ENCODE data around the gene AR.
"Not testable (repeated sequence)": the region's sequence is repeated elsewhere in the genome, so short reads cannot be mapped to it uniquely, and the experiment has no call there.

Gene AR

DNA sequence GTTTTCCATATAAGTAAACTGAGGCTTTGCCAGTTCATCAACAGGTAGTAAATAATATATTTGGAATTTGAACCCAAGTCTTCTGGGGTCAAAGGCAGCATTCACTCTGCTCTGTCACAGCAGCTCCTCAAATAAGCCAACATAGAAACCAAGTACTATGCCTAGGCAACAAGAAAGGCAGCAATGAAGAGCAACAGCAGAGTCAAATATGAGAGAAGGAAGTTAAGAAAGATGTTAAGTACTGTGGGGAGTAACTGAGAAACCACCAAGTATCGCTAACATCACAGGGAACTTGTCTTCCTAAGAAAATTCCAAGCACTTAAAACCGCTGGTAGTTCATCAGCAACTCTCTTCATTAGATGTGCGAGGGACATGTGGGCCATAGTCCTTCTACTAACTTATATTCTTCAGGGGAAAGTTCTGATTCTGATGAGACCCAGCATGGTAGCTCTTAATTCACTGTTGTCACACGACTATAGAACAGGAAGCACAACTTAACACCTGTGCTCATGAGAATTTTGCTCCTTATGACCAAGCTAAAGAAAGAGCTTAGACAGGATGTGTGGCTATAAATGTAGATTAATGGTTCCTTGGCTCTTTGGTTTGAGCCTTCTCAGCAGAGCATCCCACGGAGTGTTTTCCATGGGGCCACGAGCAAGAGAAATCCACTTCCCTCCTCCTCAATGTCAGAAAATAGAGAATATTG, 107.8 kb downstream of the AR start:
- no peak for DNase-seq

DNA sequence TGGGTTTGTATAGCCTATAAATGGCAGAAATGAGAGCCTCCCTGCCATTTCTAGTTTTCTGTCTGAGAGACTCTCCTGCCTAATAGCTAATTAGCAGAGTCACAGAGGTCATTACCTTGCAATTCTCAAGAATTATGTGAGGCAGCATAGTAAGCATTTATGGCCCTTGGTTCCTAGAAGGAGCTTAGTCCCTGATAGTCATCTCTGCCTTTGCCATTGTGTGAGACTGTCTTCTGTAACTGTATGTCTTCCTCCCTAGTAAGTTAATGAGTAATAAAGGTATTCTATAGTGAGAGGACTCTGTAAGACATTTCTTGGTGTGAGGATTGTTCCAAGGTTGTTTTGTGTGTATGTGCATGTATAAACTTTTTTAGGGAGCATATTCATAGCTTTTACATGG, 108.7 kb downstream of the AR start:
- DNase-seq, result no peak

DNA sequence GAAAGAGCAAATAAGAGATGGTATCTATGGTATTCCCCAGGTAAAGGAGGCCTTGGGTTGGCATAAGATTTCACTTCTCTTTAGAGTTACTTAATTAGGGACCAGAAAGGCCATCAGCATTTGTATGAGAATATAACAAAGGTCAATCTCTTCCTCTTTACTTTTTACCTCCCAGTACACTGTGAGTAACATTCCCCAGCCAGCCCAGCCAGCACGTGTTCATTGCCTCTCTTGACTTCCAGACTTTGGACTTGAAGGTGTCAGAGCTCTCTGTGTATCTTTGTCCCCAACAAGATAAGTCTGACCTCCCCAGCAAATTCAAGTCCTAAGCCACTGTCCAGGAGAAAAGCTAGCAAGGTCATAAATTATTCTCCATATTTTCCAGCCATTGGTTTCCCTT, 110.5 kb downstream of the AR start:
- no peak for DNase-seq

DNA sequence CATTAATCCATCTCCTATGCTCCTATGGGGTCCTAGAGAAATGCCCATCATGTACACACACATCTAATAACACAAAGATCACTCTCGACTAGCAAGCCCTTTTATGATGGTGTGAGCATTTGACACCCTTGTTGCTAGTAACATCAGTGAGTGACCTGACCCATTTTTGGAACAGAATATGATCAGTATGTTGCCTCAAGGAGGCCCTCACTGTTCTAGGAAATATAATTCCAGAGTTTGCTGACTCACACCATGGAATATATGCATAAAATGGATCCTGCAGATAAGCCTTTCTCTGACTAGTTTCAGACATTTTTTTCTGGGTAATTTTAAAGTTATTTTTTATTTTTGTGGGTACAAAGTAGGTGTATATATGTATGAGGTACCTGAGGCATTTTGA, 121.8 kb downstream of the AR start:
- no peak for DNase-seq

DNA sequence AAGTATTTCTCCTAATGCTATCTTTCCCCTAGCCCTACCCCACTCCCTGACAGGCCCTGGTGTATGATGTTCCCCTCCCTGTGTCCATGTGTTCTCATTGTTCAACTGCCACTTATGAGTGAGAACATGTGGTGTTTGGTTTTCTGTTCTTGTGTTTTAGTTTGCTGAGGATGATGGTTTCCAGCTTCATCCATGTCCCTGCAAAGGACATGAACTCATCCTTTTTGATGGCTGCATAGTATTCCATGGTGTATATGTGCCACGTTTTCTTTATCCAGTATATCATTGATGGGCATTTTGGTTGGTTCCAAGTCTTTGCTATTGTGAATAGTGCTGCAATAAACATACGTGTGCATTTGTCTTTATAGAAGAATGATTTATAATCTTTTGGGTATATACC, 126.9 kb downstream of the AR start:
- not testable (repeated sequence) for DNase-seq

DNA sequence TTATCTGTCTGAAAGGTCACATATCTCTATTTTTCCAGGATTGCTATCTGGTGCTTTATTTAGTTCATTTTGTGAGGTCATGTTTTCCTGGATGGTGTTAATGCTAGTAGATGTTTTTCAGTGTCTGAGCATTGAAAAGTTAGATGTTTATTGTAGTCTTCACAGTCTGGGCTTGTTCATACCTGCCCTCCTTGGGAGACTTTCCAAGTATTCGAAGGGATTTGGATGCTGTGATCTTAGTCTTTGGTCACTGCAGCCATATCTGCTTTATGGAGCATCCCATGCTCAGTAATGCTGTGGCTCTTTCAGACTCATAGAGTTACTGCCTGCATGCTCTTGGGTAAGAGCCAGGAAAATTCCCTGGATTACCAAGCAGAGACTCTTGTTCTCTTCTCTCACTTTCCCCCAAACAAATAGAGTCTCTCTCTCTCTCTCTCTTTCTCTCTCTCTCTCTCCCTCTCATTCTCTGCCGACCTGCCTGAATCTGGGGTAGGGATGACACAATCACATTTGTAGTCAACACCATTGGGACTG, 130.0 kb downstream of the AR start:
- DNase-seq, result no peak

DNA sequence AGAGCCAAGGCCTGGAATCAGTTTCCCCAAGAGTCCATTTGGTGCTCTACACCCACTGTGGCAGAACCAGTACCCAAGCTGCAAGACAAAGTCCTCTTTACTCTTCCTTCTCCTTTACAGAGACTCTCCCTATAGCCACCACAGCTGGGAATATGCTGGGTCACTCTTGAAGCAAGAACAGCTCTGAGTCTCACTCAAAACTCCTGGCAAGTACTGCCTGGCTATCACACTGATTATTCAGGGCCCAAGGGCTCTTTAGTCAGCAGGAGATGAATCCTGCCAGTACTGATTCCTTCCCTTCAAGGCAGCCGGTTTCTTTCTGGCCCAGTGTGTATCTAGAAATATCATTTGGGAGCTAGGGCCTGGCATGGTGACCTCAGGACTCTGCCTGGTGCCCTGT, 130.9 kb downstream of the AR start:
- DNase-seq, result no peak

DNA sequence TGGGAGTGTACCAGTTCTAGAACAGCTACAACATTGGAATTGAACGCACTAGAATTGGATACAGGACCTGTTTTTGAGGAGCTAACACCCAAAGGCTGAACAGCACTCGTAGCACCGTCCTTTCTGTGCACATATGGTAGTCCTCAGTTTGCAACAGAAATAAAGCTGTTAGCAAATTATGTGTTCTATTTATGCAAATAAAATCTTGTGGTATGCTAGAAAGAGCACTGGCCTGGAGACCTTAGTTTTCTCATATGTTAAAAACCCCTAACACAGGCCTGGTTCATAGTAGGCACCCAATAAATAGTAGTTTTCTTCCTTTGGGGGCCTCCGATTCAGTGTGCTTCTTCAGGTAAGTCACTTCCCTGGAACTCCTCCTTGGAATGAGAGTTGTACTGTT, 140.3 kb downstream of the AR start:
- no peak for DNase-seq

DNA sequence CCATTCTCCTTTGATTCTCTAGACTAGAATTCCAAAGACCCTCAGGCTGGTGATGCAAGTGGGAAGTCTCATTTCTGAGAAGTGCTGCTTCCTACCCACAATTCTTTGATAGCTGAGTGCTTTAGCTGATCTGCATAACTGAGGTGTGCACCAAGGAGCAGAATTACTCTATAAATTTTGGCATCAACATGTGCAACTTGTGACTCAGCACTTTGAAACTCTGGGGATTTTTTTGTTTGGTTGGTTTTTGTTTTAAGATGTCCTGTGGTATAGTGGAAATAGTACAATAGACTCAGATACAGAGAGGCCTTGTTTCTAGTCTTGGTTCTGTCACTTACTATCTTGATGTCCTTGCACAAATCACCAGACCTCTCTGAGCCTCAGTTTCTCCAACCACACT, 148.4 kb downstream of the AR start:
- no peak for DNase-seq

DNA sequence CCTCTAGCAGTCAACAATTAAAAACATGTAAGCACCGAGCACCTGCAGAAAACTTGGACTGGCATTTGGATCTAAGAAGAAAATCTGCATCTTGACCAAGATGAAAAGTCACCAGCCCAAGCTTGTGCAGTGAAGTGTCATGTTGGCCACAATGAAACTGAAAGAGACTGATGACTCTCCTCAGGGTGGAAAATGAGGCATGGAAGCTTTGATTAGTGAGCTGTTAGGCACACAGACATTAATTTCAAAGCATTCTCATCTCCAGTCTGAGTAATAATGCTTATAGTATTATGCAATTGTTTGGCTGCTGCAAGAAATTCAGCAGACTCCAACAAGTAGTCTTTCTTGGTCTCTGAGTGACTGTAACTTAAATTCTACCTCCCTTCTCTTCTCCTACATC, 150.1 kb downstream of the AR start:
- no peak for DNase-seq

DNA sequence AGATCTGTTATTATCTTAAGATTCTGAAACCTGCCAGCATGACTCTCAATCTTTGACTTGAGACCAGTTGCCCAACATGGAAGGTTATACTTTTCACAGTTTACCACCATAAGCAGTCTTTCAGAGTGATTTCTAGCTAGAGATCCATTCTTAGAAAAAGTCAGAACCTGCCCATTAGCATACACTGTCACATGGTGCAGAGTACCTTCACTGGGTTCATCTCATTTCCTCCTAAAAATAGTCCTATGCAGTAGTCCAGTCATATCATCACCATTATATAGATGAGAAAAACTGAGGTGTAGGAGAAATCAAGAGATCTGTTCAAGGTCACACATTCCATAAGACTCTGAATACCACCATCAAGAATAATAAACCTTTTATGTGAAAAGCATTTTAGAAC, 153.6 kb downstream of the AR start:
- no peak for DNase-seq

DNA sequence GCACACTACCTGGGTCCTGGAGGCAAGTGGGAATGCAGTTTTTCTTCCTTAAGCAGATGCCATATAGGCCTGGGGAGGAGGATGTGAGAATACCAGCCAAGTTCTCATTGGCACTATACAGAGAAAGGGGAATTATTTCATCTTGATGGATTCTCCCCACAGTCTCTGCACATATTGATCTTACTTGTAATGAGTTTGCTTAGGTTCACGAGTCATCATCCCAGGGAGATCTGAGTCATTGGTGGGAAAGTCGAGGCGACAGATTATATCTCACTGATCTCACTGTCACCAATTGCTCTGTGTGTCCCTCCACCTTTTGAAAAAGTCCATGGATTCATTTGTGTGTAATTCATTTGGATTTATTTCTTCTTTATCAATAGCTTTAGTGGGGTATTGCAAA, 156.8 kb downstream of the AR start:
- DNase-seq, result no peak

DNA sequence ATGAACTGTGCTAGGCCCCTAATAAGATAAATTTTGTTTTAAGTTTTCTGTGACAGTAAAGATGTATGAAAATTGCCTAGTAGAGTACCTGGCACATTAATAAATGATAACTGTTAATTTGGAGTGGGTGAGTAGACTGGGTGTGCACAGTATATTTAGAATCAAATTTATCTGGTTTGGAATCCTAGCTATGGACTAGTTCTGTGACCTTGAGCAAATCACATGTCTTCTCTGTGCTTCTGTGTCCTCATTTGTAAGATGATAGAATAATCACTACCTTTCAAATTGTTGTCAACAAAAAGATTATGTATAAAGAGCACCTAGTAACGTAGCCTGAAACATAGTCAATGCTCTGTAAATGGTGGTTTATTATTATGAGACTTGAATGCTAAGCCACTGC, 170.2 kb downstream of the AR start:
- DNase-seq, result no peak

DNA sequence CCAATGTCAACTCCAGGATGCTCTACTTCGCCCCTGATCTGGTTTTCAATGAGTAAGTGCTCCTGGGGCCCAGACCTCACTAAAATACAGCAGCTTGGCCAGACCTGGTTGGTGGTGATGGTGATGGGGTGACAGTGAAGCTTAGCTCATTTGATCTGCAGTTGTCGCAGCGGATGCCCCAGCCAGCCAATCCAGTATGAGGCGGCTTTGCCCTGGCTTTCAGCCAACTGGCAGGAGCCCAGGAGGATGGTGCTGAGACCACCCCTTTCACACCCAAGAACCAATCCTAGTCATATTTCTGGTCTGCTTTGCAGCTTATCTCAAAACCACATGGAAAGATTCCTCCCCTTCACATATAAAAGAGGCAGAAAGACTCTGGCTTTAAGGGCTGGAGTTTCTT, 173.8 kb downstream of the AR start:
- DNase-seq, result no peak

DNA sequence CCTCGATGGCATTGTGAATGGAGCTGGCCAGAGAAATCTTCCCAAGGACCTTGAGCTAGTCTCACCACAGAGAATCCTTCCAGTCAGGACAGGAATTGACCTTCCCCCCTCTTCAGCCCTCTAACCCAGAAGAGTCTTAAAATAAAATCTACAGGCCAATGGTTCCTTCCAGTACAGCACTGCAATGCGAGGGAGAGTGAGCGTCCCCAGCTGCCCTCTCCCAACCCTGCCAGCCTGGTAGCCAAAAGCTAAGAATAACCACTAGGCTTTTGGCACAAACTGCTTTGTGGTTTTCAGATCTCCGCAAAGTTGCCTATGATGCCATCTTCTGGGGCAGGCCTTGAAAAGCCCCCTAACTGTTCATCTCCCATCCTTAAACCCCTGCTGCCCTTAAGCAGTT, 175.1 kb downstream of the AR start:
- DNase-seq, result no peak

DNA sequence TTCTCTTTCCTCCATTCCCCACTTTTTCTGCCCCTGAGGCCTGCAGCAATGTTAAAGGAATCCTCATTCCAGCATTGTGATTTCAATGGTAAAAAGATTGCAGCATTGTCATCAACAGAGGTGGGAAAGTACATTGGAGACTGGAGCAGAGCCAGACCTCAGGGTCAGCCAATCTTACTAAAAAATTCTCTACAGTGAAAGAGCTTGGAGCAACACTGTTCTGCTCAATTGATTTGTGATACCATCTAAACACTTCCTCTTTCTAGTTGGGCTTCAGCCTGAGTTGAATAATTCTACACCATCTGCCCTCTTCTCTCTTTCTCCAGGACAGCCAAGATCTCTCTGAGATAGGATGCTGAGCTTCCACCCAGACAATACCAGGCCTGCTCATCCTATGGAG, 176.5 kb downstream of the AR start:
- DNase-seq, result no peak

DNA sequence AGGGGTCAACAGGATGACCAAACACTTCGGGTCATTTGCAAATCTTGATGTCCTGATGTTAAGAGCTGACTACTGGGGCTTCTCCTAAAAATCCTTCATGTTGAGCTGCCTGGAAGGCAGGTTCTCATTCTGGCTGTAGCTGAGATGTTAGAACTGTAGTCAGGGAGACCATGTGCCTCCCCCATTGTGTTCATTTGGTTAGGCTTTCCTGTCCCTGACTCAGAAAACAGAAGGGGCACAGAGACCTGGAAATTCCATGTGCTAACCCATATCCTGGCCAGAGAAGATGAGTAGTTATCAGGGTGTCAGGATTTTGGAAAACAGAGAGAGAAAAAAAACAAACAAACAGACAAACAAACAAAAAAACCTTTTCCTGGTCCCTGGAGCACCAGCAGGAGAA, 177.5 kb downstream of the AR start:
- no peak for DNase-seq

DNA sequence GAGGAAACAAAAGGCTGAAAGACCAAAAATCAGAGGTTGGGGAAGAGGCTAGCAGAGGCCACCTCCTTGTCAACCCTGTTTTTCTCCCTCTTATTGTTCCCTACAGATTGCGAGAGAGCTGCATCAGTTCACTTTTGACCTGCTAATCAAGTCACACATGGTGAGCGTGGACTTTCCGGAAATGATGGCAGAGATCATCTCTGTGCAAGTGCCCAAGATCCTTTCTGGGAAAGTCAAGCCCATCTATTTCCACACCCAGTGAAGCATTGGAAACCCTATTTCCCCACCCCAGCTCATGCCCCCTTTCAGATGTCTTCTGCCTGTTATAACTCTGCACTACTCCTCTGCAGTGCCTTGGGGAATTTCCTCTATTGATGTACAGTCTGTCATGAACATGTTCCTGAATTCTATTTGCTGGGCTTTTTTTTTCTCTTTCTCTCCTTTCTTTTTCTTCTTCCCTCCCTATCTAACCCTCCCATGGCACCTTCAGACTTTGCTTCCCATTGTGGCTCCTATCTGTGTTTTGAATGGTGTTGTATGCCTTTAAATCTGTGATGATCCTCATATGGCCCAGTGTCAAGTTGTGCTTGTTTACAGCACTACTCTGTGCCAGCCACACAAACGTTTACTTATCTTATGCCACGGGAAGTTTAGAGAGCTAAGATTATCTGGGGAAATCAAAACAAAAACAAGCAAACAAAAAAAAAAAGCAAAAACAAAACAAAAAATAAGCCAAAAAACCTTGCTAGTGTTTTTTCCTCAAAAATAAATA, 179.9 kb downstream of the AR start:
- no peak for DNase-seq

DNA sequence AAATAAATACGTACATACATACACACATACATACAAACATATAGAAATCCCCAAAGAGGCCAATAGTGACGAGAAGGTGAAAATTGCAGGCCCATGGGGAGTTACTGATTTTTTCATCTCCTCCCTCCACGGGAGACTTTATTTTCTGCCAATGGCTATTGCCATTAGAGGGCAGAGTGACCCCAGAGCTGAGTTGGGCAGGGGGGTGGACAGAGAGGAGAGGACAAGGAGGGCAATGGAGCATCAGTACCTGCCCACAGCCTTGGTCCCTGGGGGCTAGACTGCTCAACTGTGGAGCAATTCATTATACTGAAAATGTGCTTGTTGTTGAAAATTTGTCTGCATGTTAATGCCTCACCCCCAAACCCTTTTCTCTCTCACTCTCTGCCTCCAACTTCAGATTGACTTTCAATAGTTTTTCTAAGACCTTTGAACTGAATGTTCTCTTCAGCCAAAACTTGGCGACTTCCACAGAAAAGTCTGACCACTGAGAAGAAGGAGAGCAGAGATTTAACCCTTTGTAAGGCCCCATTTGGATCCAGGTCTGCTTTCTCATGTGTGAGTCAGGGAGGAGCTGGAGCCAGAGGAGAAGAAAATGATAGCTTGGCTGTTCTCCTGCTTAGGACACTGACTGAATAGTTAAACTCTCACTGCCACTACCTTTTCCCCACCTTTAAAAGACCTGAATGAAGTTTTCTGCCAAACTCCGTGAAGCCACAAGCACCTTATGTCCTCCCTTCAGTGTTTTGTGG, 180.7 kb downstream of the AR start:
- DNase-seq, result no peak

DNA sequence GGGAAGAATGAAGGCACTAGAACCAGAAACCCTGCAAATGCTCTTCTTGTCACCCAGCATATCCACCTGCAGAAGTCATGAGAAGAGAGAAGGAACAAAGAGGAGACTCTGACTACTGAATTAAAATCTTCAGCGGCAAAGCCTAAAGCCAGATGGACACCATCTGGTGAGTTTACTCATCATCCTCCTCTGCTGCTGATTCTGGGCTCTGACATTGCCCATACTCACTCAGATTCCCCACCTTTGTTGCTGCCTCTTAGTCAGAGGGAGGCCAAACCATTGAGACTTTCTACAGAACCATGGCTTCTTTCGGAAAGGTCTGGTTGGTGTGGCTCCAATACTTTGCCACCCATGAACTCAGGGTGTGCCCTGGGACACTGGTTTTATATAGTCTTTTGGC, 181.7 kb downstream of the AR start:
- DNase-seq, result no peak

DNA sequence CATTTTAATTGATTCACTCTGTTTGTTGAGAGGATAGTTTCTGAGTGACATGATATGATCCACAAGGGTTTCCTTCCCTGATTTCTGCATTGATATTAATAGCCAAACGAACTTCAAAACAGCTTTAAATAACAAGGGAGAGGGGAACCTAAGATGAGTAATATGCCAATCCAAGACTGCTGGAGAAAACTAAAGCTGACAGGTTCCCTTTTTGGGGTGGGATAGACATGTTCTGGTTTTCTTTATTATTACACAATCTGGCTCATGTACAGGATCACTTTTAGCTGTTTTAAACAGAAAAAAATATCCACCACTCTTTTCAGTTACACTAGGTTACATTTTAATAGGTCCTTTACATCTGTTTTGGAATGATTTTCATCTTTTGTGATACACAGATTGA, 182.2 kb downstream of the AR start:
- no peak for DNase-seq

DNA sequence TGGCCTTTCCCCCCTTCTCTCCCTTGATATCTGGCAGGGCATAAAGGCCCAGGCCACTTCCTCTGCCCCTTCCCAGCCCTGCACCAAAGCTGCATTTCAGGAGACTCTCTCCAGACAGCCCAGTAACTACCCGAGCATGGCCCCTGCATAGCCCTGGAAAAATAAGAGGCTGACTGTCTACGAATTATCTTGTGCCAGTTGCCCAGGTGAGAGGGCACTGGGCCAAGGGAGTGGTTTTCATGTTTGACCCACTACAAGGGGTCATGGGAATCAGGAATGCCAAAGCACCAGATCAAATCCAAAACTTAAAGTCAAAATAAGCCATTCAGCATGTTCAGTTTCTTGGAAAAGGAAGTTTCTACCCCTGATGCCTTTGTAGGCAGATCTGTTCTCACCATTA, 183.8 kb downstream of the AR start:
- DNase-seq, result no peak

DNA sequence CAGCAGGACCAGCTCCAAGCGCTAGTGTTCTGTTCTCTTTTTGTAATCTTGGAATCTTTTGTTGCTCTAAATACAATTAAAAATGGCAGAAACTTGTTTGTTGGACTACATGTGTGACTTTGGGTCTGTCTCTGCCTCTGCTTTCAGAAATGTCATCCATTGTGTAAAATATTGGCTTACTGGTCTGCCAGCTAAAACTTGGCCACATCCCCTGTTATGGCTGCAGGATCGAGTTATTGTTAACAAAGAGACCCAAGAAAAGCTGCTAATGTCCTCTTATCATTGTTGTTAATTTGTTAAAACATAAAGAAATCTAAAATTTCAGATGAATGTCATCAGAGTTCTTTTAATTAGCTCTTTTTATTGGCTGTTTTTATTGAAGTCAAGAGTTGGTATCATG, 186.5 kb downstream of the AR start:
- DNase-seq, result no peak

DNA sequence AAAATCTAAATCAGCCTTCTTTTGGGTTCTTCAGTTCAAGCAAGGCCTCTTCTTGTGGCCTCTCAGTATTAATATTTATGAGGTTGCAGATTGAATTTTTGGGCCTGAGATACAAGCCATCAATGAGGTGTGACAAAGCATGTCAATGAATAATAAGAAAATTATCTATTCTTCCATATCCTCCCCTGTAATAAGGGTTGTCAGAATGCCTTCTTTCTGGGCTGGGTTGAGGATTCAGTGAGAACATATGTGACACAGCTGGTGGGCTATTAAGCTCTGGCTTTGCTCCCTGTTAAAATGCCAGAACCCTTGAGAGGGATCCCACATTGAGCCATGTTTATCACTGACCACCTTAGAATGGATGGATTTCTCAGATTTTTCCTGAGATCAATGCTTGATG, 187.2 kb downstream of the AR start:
- no peak for DNase-seq

All from retina (tissue), 1 donor.